ENCODE results near the gene ITGA11.

Gene ITGA11

DNA sequence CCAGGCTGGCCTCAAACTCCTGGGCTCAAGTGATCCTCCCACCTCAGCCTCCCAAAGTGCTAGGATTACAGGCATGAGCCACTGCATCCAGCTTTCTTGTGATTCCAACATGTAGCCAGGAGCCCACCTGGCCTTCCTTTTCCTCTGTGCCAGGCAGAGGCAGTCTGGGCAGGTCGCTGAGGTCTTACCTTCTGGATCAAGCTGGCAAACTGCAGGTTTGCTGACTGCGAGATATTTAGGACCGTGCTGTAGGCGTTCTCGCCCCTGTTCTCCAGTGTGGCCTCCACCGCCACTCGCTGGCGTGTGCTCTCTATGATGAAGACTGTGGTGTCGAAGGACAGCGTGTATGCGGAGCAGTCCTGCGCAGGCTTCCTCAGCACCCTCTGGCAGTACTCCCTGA, 112.0 kb downstream of the ITGA11 start:
- DNase-seq = no peak

DNA sequence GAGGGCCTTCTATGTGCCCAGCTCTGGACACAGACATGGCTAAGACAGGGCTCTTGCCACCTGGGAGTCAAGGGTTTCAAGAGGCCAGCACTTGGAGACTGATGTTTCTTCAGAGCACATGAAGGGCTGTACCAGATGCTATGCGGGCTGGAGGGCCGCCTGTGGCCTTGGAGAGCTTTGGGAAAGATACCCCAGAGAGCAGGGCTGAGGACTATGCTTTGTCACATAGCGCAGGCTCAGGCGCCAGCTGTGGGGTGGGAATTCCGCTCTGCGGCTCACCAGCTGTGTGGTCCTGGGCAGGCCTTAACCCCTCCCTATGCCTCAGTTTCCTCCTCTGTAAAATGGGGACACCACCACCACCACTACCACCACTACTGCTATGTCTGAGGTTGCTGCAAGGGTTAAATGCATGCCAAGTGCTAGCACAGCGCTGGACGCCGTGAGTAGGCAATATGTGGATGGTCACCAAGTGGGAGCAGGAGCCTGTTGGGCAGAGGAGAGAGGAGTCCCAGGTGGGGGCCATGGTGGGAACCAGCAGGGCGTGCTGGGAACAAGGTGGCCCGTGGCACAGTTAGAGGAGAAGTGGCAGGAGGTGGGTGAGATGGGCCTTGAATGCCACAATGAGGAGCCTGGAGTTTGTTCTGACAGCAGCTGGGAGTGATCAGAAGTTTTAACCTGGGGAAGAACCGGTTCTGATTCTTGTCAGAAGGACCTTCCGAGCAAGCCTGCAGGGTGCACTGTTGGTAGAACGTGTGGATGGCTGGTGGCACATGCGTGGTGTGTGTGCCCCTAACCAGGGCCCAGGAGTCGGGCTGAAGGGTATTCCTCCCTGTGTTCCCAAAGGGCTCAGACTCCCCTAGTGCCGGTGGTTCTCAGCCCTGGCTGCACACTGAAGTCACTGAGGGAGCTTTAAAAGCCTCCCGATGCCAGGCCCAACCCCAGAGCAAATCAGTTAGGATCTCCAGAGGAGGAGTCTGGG, 112.7 kb downstream of the ITGA11 start:
- DNase-seq = no peak

DNA sequence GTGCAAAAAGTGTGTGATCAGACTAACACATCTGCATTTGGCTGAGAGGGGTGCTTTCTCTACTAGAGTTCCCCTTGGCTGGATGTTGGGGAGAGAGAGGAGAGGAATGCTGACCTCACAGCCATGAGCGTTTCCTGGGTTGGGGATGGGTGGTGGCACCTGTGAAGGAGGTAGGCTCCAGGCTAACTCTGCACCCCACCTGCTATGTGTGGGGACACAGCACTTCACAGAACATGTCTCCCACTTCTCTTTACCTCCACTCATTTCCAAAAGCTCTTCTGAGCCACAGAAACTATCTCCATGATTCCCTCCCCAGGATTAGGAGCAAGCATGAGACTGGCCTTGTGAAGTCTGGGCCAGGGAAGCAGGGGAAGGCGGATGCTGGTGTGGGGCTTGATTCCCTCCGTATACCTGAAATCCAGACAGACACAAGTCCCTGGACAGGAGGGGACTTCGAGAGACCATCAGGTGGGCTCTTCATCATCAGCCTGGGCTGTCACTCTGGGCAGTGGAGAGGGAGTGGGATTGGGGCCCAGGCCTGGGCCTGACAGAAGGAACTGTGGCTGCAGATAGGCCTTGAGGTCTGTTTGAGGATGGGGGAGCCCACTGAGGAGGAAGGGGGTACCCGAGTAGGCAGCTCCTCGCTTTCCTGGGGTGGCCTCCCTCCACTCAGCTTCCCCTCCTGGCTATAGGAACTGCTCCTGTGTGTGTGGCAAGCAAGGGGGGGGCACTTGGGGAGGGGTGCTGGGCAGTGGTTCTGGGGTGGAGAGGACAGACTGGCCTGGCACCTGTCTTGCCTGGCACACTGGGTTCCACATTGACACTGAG, 113.7 kb downstream of the ITGA11 start:
- no peak for DNase-seq

DNA sequence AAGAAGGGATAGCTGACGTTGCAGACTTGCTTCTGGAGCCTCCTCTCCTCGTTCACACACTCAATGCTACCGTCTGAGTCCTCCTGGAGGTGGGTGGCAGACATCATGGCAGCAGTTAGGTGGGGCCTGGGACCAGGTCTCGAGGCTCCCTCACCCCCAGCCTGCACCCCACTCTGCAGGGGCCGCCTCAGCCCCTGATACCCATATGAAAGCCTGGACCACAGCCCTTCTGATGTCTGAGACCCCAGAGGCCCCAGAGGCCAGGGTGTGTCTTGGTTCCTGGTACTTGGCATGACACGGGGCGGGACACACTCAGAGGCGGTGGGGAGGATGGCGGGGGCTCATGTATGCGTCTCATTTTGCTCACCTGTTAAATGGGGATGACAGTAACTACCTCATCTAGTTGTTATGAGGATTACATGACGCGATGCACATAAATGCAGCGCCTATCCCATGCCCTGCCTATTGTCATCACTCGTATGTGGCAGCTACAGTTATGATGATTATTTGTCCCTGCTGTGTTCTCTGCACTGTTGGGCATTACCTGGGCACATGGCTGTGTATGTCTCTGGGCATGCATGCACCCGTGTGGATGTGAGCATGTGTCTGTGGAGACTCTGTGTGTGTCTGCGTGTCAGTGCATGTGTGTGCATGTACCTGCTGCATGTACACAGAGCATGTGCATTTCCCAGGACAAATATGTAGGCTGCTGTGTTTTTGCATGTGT, 114.5 kb downstream of the ITGA11 start:
- no peak for DNase-seq

DNA sequence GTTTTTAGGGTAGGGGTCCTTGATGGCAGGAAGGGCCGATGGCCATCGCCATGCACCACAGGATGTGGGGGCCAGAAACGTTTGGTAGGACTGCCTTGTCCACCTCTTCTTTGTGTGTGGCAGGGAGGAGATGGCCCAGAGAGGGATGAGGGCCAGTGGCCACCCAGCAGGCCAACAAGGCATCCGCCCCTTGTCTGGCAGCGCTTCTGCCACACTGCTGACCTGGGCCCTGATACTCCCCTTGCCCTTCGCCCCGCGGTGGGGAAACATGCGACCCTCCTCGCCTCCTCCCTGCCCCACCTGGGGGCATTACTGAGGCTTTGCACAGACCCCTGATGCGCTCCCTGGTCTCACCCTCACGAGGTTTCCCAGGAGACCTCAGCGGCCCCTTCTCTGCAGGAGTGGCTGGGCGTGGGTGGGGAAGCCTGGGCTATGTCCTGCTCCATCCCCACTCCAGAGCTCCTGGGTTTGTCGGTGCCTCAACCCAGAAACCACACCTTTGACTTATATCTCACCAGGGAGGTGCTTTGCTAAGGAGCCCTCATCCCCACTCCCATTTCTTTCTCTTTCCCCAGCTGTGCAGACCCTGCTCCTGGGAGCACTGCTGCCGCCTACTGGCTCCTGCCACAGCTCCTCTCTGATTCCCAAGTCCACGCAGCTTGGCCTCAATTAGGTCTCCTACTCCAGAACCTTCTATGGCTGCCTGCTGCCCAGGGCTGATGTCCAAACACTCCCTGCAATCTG, 115.7 kb downstream of the ITGA11 start:
- no peak for DNase-seq

DNA sequence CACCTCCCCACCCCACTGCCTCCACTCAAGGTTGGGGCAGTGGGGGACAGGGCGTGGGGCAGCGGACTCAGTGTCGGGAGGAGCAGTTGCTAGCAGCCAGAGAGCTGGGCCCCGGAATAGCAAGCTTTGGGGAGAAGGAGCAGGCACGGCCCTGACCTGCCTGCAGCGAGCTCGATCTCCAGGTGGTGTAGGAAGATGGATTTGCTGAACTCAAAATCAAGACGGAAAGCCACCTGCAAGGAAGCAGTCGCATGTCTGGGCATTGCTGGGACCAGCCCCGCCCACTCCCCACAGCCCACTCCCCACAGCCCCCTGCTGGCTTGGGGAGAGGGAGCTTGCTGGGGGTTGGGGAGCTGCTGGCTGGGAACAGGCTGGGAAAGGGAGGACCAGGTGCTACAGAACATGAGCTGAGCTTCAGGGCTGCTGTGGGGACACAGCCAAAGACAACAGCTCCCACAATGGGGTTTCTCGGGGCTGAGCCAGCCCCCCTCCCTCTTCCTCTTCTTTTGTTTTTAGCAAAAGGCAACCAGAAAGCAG, 116.4 kb downstream of the ITGA11 start:
- no peak for DNase-seq

DNA sequence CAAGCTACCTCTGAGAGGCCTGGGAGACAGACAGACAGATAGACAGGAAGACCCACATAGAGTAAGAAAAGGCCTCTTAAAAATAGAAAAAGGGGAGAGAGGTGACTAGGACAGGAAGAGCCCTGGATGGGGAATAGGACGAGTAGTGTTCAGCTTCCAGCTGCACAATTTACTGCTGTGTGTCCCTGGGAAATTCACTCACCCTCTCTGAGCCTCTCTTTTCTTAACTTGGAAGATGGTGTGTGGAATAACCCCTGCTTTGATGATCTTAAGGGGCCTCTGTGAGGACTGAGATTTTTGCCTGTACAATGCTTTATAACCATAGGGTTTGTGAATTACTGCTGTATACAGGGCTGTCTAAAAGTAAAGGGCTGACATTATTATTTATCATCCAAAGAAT, 116.9 kb downstream of the ITGA11 start:
- no peak for DNase-seq

DNA sequence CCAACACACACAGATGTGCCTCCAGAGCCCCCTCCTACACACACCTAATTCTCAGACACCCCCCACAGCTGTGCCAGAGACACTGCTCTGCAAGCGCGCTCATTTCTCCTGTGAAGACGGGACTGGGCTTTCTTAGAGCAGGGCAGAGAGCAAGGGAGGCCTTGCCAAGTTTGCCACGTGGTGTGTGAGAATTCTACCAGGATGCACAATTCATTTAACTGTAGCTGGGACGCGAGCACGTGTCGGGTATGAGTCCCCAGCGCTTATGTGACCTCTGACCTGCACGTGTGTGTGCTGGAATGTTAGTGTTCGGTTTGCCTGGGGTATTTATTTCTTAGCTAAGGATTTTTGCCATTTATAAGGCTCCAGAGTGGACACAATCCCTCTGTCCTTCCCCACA, 117.4 kb downstream of the ITGA11 start:
- no peak for DNase-seq

DNA sequence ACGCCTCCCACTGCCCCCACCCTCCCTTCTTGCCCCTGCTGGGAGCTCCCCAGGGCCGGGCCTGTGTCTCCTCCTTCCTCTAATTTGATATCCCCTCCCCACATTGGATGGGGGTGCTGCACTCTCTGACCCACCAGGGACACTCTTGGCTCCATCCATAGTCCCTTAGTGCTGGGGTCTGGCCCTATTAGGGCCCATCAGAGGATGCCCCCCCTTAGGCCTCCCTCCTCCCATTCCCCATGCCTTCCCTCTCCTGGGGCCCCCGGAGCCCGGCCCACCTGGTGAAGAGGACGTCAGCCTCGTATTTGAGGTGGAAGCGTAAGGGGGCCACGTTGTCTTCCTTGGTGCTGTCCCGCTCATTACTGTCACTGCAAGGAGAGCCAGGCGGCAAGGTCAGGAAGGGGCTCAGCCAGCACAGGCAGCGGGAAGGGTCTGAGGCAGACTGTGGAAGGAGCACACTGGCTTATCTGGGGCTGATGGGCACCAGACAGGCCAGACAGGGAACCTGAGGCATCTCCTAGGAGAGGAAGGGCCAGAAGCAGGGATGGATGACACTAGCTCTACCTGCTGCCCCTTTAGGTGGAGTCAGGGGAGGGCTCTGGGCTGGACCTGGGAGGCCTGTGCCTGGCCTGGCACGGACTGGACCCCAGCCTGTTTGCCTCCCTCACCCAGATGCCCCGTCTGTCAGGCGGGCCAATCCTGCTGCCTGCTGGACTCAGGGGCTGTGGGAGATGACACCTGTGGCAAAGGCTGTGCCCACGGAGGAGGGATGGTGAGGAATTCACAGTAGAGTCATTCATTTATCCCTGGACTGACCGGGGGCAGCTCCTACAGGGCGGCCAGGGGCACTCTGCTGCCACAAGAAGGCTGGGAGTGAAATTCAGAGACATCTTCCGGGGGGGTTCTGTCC, 118.2 kb downstream of the ITGA11 start:
- DNase-seq = no peak

DNA sequence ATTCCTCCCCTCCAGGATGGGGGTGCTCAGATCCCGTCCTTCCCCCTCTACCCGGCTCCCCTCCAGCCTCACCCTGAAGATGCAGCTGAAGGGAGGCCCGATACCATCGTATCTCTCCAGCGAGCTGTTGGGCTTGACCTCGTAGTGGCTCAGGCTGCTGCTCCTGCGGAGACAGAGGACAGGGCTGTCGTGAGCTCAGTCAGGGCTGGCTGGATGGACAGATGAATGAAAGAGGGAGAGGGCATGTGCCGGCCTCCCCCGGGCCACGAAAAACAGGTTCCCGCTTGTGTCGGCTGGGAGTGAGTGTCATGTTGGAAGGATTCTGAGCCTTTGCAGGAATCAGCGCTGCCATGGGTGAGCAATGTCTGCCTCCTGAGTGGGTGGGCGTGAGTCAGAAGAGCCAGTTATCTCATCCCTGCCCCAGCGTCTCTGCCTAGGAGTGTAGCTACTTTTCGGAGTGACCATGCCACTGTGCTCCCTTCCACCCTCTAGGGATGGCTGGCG, 119.2 kb downstream of the ITGA11 start:
- no peak for DNase-seq

DNA sequence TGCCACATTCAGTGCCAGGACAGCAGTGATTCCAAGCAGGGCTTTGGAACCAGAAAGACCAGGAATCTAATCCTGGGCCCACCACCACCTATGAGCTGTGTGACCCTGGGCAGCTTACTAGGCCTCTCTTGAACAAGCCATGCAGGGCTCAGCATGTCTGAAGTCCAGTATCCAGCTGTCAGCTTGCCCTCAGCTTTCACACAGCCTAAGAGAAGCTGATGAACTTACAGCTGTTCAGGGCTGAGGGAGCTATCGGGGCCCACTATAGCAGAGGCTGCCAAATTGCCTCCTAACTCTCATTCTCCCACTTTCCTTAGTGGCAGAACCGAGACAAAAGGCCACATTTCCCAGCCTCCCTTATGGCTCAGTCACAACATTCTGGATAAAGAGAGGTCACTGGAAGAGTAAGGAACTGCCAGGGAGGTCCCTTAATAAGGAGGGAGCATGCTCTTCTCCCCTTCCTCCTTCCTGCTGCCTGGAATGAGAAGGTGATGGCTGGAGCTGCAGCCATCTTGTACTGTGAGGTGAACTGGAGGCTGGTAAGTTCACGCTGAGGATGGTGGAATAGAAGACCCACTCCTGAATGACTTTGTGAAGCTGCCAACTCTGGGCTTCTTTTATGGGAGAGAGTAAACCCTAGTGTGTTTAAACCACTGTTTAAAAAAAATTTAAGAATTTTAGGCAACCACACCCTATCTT, 120.0 kb downstream of the ITGA11 start:
- DNase-seq = no peak

DNA sequence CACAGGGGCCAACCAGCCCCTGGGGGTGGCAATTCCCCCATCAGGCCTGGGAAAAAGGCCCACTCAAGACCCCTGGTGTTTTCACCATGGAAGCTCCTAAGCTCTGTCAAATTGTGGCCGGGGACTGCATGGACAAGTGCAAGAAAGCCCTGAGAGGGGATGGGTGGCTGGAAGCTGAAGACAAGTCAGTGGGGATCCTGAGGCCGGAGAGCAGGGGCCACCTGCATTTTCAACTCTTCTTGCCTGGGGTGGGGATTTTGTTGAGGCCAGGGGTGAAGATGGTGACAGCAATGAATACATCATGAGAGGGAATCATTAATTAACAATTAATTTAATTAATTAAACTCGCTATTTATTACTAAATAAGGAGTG, 120.5 kb downstream of the ITGA11 start:
- no peak for DNase-seq

DNA sequence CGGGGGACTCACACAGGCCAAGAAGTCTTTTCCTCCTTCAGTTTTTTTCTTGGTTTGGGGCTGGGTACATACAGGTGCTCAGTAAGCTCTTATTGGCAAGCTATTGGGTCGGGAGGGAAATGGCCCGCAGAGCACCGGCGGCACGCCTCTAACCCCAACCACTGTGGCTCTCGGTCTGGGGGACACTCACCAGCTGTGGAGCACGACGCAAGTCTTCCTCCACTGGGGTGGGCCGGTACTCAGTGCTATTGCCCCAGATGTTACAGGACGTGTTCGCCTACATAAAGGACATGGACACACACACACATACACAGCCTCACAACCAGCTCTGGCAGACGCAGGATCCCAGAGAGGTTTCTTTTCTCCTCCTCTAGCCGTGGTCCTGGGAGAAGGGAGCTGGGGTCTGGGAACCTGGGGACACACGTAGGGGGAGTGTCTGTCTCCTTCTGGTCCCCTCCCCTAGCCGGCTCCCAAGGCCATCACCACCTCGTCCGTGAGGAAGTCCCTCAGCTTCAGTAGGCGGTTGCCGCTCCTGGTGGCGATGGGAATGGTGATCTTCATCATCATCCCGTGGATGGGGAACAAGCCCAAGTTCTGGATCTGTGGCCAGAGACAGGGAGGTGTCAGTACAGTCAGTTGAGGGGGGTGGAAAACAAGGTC, 121.0 kb downstream of the ITGA11 start:
- DNase-seq = no peak

DNA sequence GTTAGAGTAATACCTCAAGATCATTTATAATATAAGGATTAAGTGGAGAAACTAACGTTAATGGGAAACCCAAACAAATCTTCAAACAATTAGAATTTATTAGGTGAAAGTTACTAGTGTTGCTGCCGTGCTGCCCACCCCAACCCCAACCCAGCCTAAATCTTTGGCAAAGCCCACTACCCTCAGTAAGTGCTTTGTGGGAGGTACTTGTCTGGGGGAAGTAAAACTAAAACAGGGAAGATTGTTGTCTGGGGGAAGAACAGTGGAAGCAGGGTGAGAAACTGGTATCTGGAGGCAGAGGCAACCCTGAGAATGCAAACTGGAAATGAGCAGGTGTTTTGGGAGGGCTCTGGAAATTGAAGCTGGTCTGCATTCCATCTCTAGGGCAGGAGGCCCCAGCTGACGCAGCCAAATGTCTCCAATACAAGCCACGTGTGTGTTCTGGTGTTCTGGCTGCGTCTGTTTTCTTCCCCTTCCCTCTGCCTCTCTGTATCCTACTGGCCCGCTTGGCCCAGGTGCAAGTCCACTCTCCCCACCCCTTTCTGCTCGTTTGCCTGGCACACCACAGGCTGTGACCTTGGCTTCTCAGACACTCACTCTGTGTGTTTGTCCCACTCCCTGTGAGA, 121.7 kb downstream of the ITGA11 start:
- no peak for DNase-seq

DNA sequence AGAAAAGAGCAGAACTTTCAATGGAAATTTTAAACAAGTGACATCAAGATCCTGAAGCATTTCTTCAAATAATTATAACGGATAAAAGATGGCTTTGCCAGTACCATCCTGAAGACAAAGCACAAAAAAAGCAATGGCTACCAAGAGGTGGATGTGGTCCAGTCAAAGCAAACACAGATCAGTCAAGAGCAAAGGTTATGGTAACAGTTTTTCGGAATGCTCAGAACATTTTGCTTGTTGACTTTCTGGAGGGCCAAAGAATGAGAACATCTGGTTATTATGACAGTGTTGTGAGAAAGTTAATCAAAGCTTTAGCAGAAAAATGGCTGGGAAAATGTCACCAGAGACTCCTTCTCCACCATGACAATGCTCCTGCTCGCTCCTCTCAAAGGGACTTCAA, 122.9 kb downstream of the ITGA11 start:
- DNase-seq = no peak

DNA sequence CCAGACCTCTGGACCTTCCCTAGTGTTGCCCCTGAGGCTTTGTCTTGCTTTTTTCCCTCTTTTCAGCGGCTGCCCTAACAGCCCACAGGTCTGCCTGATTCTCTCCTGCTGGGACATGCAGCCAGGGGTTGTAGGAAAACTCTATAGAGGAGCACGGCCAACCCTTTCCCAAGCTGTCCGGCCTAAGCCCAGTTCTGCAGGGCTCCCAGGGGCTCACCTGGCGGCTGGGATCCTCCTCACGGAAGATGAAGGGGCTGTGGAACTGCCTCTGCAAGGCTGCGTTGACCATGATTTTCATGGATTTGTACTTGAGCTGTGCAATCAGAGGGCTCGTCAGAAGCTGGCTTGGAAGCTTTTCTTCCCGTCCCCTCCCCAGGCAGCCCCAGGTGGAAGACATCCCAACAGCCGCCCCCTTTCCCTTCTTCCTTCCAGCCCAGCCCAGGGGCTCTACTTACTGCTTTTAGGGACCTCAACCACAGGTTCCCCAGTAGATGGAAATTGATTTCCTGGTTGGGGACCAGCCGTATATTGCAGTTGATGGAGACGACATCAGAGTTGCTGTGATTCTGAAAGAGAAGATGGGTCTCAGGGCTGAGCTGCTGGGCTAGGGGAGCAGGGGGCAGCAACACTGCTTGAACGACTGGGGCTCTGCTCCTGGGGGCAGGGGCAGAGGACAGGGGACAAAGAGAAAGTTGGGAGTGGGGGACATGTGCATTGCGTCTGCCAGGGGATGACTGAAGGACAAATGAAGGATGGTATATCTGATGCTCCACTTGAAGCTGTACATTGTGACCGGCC, 124.6 kb downstream of the ITGA11 start:
- DNase-seq = no peak

DNA sequence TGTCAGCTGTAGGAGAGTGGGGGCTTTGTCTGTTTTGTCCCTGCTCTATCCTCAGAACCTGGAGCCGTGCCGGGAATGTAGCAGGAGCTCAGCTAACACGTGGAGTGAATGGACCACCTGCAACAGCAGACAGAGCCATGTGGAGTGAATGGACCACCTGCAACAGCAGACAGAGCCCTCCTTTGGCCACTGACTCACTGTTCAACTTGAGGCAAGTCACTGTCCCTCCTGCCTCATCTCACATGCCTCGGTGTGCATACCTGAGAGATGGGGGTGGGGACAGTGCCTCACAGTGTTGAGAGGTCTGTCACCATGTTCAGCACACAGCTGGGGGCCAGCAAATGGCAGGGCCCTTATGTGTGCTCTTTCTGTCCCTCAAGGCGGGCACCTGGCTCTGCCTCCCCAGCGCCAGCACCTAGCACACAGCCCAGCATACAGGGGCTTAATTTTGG, 126.5 kb downstream of the ITGA11 start:
- no peak for DNase-seq
